ENCODE measurements around the gene SWAP70.

SWAP70 gene

DNA sequence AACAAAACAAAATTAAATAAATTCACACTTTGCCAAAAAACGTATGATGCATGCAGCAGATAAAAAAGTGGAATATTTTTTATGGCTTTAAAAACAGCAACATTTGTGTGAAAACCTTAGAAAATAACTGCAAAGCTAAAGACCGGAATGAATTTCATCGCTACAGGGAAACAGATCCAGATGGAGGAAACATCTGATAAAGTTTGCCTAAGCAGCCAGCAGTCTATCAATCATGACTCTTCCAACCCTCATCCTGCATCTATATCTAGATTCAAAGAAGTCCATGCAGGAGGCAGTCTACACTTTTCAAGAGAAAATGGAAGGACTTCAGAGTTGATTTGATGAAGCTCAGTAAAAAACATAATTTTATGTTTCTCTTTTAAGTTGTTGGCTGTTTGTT, 126.8 kb downstream of the SWAP70 start:
- Mint-ChIP-seq H3K27me3 (ENCODE audit: low read depth) (no peaks in the 10 kb centered on the region), H3K4me1 (ENCODE audit: low read depth) (peaks cover 3% of the 10 kb centered on the region), H3K4me3 (no peak overlapping the region), H3K9me3 (no peaks in the 10 kb centered on the region), H3K27ac (no peak overlapping the region), H3K36me3 (ENCODE audit: low read depth) (peaks cover 2% of the 10 kb centered on the region)

DNA sequence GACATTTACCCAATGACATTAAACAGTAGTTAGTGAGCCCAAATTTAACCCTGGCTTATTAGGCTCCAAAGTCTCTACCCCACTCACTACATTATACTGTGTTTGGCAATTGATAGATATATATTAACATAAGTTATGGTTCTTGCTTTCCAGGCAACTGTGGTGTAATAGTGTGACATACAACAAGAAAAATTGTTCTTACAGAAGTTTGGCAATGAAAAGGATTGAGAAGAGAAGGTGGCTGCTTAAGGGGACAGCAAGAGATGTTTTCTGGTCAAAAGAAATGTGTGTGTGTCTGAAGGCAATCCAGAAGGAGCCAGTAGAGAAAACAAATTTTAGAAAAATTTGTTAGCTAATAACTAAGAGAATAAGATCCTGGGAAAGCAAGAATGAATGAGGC, 132.4 kb downstream of the SWAP70 start:
- H3K9me3 Mint-ChIP-seq, result no peaks in the 10 kb centered on the region
- no peak overlapping the region for H3K4me3 Mint-ChIP-seq
- no peaks in the 10 kb centered on the region for H3K4me1 Mint-ChIP-seq (ENCODE audit: low read depth)
- H3K27ac Mint-ChIP-seq, result no peak overlapping the region
- peaks cover 2% of the 10 kb centered on the region for H3K36me3 Mint-ChIP-seq (ENCODE audit: low read depth)
- H3K27me3 Mint-ChIP-seq (ENCODE audit: low read depth), result no peaks in the 10 kb centered on the region

DNA sequence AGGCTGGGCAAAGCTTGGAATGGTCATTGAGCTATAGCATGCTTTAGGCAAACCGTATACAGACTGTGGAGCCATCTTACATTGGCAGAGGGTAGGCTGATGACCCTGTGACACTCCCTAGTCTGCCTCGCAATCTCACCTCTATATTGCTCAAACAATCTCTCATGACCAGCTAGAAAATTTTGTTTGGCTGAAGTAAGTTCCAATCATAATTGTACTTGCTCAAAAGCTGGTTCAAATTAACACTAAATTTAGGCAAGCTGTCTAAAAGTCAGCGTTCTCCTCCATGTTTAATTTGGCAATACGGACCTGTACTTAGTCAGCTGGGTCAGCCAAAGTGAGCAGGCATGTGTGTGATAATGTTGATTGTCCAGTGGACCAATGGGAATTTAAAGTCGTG, 133.0 kb downstream of the SWAP70 start:
- Mint-ChIP-seq H3K9me3 (no peaks in the 10 kb centered on the region), H3K4me1 (ENCODE audit: low read depth) (no peaks in the 10 kb centered on the region), H3K27ac (no peak overlapping the region)

DNA sequence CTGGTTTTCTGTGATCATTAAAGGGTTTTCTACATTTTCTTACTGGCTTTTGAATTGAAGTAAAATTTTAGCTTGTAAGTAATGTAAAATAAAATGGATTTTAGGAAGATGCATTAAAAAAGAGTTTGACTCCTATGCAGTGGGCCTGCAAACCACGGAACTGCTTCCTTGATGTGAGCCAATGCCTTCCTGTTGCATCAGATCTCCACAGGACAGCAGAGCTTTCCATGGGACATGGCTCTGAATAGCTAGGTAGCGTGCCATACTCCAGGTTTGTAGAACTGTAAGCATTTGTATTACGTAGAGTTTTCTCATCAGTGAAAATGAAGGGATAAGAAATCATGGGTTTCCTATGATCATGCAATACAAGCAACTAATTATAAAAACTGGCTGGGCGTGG, 133.4 kb downstream of the SWAP70 start:
- Mint-ChIP-seq H3K27ac (no peak overlapping the region), H3K9me3 (no peaks in the 10 kb centered on the region), H3K36me3 (ENCODE audit: low read depth) (no peaks in the 10 kb centered on the region), H3K4me3 (no peak overlapping the region), H3K27me3 (ENCODE audit: low read depth) (no peaks in the 10 kb centered on the region), H3K4me1 (ENCODE audit: low read depth) (no peaks in the 10 kb centered on the region)

More for the DNA sequence above, 133.0 kb downstream of the SWAP70 start:
- no peak overlapping the region for H3K4me3 Mint-ChIP-seq
- no peaks in the 10 kb centered on the region for H3K27me3 Mint-ChIP-seq (ENCODE audit: low read depth)
- H3K36me3 Mint-ChIP-seq (ENCODE audit: low read depth), result peaks cover under 1% of the 10 kb centered on the region

DNA sequence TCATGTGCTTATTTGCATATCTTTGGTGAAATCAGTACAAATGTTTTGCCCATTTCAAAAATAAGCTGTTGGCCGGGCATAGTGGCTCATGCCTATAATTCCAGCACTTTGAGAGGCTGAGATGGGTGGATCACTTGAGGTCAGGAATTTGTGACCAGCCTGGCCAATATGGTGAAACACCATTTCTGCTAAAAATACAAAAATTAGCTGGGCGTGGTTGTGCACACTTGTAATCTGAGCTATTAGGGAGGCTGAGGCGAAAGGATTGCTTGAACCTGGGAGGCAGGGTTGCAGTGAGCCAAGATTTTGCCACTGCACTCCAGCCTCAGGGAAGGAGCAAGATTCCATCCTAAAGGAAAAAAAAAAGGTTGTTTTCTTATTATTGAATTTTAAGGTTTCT, 136.0 kb downstream of the SWAP70 start:
- H3K4me3 Mint-ChIP-seq, result no peak overlapping the region
- H3K27ac Mint-ChIP-seq, result no peak overlapping the region
- H3K9me3 Mint-ChIP-seq, result no peaks in the 10 kb centered on the region
- H3K36me3 Mint-ChIP-seq (ENCODE audit: low read depth), result no peaks in the 10 kb centered on the region
- no peaks in the 10 kb centered on the region for H3K27me3 Mint-ChIP-seq (ENCODE audit: low read depth)
- no peaks in the 10 kb centered on the region for H3K4me1 Mint-ChIP-seq (ENCODE audit: low read depth)

DNA sequence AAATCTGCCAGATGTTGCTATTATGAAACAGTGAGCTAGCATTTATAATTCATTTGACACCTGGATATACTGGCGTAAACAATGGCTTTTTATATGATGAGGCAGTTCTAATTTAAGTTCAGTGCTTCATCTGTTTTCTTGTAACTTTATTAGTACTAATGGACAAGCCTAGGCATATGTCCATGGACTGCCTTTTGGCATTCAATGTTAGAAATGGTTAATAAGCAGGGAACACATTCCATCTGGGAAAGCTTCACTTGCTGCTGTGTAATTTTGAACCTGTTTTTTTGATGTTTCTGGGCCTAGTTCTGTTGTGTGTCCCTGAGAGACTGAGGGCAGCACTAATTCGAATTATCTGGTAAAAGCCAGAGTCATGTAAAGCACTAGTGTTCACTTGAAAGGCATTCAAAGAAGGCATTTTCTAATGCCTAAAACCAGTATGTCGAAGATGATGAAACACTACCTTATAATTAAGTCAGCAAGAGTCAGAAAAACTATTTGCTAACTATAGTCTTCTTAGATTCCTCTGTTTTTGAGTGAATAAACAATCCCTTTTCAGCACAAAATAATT, 138.5 kb downstream of the SWAP70 start:
- Mint-ChIP-seq H3K9me3 (no peaks in the 10 kb centered on the region), H3K4me1 (ENCODE audit: low read depth) (no peaks in the 10 kb centered on the region), H3K27ac (no peak overlapping the region)

More for the DNA sequence above, 138.5 kb downstream of the SWAP70 start:
- H3K36me3 Mint-ChIP-seq (ENCODE audit: low read depth), result no peaks in the 10 kb centered on the region
- no peak overlapping the region for H3K4me3 Mint-ChIP-seq
- no peaks in the 10 kb centered on the region for H3K27me3 Mint-ChIP-seq (ENCODE audit: low read depth)

All from T-helper 1 cell treated with Interleukin-12 subunit alpha and Interleukin-12 subunit beta and Interleukin-4 antibody, amounts not matched to agents 30 μg/mL and 1 μg/mL, for 36 hours (primary cell).